Right lobe of liver (tissue), 6 donors: ENCODE measurements around the gene WDSUB1. TPM values are rescaled to one million over a fixed set of nuclear protein-coding genes. Genes with fewer than 3 reads are reported as not detected.

Source experiments
- ATAC-seq, 4 donors: fragments of 200-7000 bp; cut with Tn5 transposase; one replicate each; pipeline ENCODE4 v1.9.1; 2020; ENCODE audit warnings: mild to moderate bottlenecking in 4 of 4, moderate library complexity in 4 of 4
- DNase-seq, 3 donors: peaks; one replicate each; pipeline ENCODE4 v3.0.0-alpha.2; 2020
- H3K27ac ChIP-seq, 3 donors: fragments of 200-600 bp; one replicate each; pipeline ENCODE4 v1.8.0; 2022
- H3K27me3 ChIP-seq, 2 donors: fragments of 200-600 bp; one replicate each; pipeline ENCODE4 v1.8.0; 2022
- H3K36me3 ChIP-seq, 4 donors: fragments of 200-600 bp; sonication (generic) in 1 of 4; one replicate each; pipeline versions ENCODE4 v1.5.1 to v1.8.0; 2017 to 2022; ENCODE audit warnings: control low read depth in 1 of 4
- H3K4me1 ChIP-seq, 4 donors: fragments of 200-600 bp; sonication (generic) in 1 of 4; one replicate each; pipeline versions ENCODE4 v1.5.1 to v1.8.0; 2017 to 2022; ENCODE audit warnings: control low read depth in 1 of 4
- H3K4me3 ChIP-seq, 3 donors: fragments of 200-600 bp; one replicate each; pipeline ENCODE4 v1.8.0; 2022
- H3K9me3 ChIP-seq, 4 donors: fragments of 200-600 bp; sonication (generic) in 1 of 4; one replicate each; pipeline versions ENCODE4 v1.5.1 to v1.8.0; 2017 to 2022; ENCODE audit warnings: control low read depth in 1 of 4
- CTCF ChIP-seq, 4 donors: fragments of 200-600 bp in 3 of 4; fragments of 450-650 bp in 1 of 4; IDR thresholded peaks; one replicate each; pipeline versions ENCODE4 v1.5.1 to v1.8.0; 2016 to 2022; ENCODE audit warnings: antibody characterized with exemption in 4 of 4, mild to moderate bottlenecking in 2 of 4
- POLR2A ChIP-seq: fragments of 450-650 bp; IDR thresholded peaks from one replicate; pipeline ENCODE4 v1.6.1; 2017; ENCODE audit warnings: antibody characterized with exemption, mild to moderate bottlenecking
- WGBS: methylation state at CpG from one replicate; pipeline ENCODE4 v1.1.6; 2018; ENCODE audit warnings: low coverage, low lambda C conversion rate; ENCODE audit not compliant: insufficient coverage; ENCODE audit errors: missing lambda C conversion rate; 5-methylcytosine and 5-hydroxymethylcytosine counted together
- intact Hi-C, 2 donors: fragments of 100-400 bp; cut with DNase I; formaldehyde crosslinking; loops; one replicate each; pipeline versions ENCODE4 v1.11.2 to v1.14.1; 2022
- total RNA-seq, 6 experiments: library from RNA; depleted of rRNA in 2 of 6; stranded (reverse); fragments of >200 nt in 2 of 6; fragmentation: NEBNext Ultra II Directional in 3 of 6; extraction: Animal tissue kit (Norgen Biotek cat#: 25700) in 3 of 6; gene quantifications; one replicate each; pipeline versions ENCODE4 v1.1.0 to v1.2.4, GENCODE V29; 2016 to 2023
- donor health status: DM: no; HTN: yes; CAD: no.
- donor health status: DM: no; HTN: no; CAD: no.
- donor health status: DM: no; HTN: no; CAD: no.
- donor health status: DM: no; HTN: yes; CAD: no.
- donor health status: DM: no; HTN: yes; CAD: no.

WDSUB1 gene
- total RNA-seq, 6 experiments from 2014 or later = 2.2 to 4.3 (median 3.2) TPM

GRCh38 chr2:159290289-159290907, 3.9 kb upstream of the WDSUB1 start:
- TF ChIP-seq POLR2A (no peak), CTCF (IDR thresholded peaks at IDR 0.05) (no peak)
- H3K27ac ChIP-seq = no peak overlapping the region
- no peaks in the 10 kb centered on the region for H3K27me3 ChIP-seq
- WGBS = 56% methylated on average over 7 of the region's 7 CpGs
- H3K4me1 ChIP-seq = peaks cover 0 to 4% (median 0%) of the 10 kb centered on the region in 4 donors
- no peak overlapping the region for H3K4me3 ChIP-seq
- ATAC-seq (no peak), DNase-seq (no peak)
- no peaks in the 10 kb centered on the region for H3K36me3 ChIP-seq
- H3K9me3 ChIP-seq = no peaks in the 10 kb centered on the region
- intact Hi-C loops = no loop called here

- DNase-seq = no peak
- H3K4me3 ChIP-seq = no peak overlapping the region
- peaks cover 0 to 5% (median 0%) of the 10 kb centered on the region in 4 donors for H3K4me1 ChIP-seq
- peak overlapping the region in 1 of 3 donors; percentile 87 for H3K27ac ChIP-seq
- H3K36me3 ChIP-seq = no peaks in the 10 kb centered on the region
- intact Hi-C loops = no loop called here
- no peaks in the 10 kb centered on the region for H3K27me3 ChIP-seq
- no peak for ATAC-seq
- no peak for TF ChIP-seq CTCF (IDR thresholded peaks at IDR 0.05)
- TF ChIP-seq POLR2A = no peak
- no peaks in the 10 kb centered on the region for H3K9me3 ChIP-seq
These were observed 1.2 kb upstream of the WDSUB1 start for GRCh38 chr2:159287733-159288132.

GRCh38 chr2:159286709-159287441, 372 bp upstream of the WDSUB1 start:
- Histone ChIP-seq H3K36me3 (no peaks in the 10 kb centered on the region), H3K27ac (peak overlapping the region; percentile 76 to 87 (median 83)), H3K27me3 (no peaks in the 10 kb centered on the region), H3K4me3 (peak overlapping the region; percentile 92 to 97 (median 95)), H3K4me1 (peaks cover 0 to 5% (median 0%) of the 10 kb centered on the region in 4 donors), H3K9me3 (no peaks in the 10 kb centered on the region)
- ATAC-seq = peak; percentile 98 to 100 (median 99)
- peak; percentile 100 for DNase-seq
- no peak for TF ChIP-seq CTCF (IDR thresholded peaks at IDR 0.05)
- TF ChIP-seq POLR2A = peak; percentile 68
- intact Hi-C loops = no loop called here
- 3% methylated on average over 27 of the region's 50 CpGs for WGBS

- intact Hi-C loops = no loop called here
- Histone ChIP-seq H3K9me3 (no peaks in the 10 kb centered on the region), H3K4me3 (peak overlapping the region in 2 of 3 donors; percentile 92 to 97), H3K36me3 (no peaks in the 10 kb centered on the region), H3K27me3 (no peaks in the 10 kb centered on the region), H3K27ac (peak overlapping the region in 1 of 3 donors; percentile 87), H3K4me1 (peaks cover 0 to 5% (median 0%) of the 10 kb centered on the region in 4 donors)
- DNase-seq (no peak), ATAC-seq (no peak)
- no peak for TF ChIP-seq POLR2A
- no peak for TF ChIP-seq CTCF (IDR thresholded peaks at IDR 0.05)
- 76% methylated on average over 5 of the region's 11 CpGs for WGBS
These were observed 1.1 kb downstream of the WDSUB1 start for GRCh38 chr2:159285433-159285832.
